Lung (tissue), 12 donors: ENCODE data around the gene TMEM72. TPM values are rescaled to one million over a fixed set of nuclear protein-coding genes. Genes with fewer than 3 reads are reported as not detected.
A peak's percentile ranks its signal among the peaks of the same experiment; 100 is the strongest.

Experiments
- ATAC-seq: fragments of 200-7000 bp; cut with Tn5 transposase; one replicate; pipeline ENCODE4 v1.9.1; 2020; ENCODE audit warnings: moderate number of reproducible peaks; ENCODE audit not compliant: insufficient read depth, low FRiP score
- DNase-seq, 3 donors: peaks; one replicate each; pipeline ENCODE4 v3.0.0-alpha.2; 2013 to 2017
- H3K27ac ChIP-seq, 2 donors: one replicate each; pipeline ENCODE4 v1.5.1; 2013; ENCODE audit warnings: mild to moderate bottlenecking in 2 of 2, moderate library complexity in 2 of 2, control low read depth in 1 of 2, inconsistent platforms in 1 of 2, low read depth in 1 of 2, low read length in 1 of 2
- H3K27me3 ChIP-seq, 3 donors: one replicate each; pipeline ENCODE4 v1.5.1; 2013; ENCODE audit warnings: low read length in 2 of 3; ENCODE audit not compliant: control insufficient read depth in 3 of 3, insufficient read depth in 3 of 3
- H3K36me3 ChIP-seq, 4 donors: one replicate each; pipeline ENCODE4 v1.5.1; 2013; ENCODE audit warnings: low read length in 4 of 4, mild to moderate bottlenecking in 1 of 4, moderate library complexity in 1 of 4; ENCODE audit not compliant: control insufficient read depth in 4 of 4, insufficient read depth in 4 of 4
- H3K4me1 ChIP-seq, 5 donors: one replicate each; pipeline ENCODE4 v1.5.1; 2013; ENCODE audit warnings: low read length in 5 of 5, mild to moderate bottlenecking in 2 of 5, moderate library complexity in 1 of 5; ENCODE audit not compliant: control insufficient read depth in 5 of 5, insufficient read depth in 5 of 5
- H3K4me3 ChIP-seq: one replicate; pipeline ENCODE4 v1.5.1; 2013; ENCODE audit warnings: mild to moderate bottlenecking, control low read depth, moderate library complexity
- H3K9ac ChIP-seq, 2 donors: one replicate each; pipeline ENCODE4 v1.5.1; 2013; ENCODE audit warnings: low read length in 2 of 2, control low read depth in 1 of 2; ENCODE audit not compliant: insufficient read depth in 1 of 2
- H3K9me3 ChIP-seq, 4 donors: one replicate each; pipeline ENCODE4 v1.5.1; 2013; ENCODE audit warnings: low read length in 3 of 4, mild to moderate bottlenecking in 1 of 4, moderate library complexity in 1 of 4; ENCODE audit not compliant: control insufficient read depth in 4 of 4, insufficient read depth in 3 of 4
- CTCF ChIP-seq: IDR thresholded peaks from 2 replicates; pipeline ENCODE4 v1.5.1; 2012; ENCODE audit warnings: mild to moderate bottlenecking; ENCODE audit errors: control extremely low read depth, extremely low read depth
- WGBS, 2 donors: extraction: QIAGEN DNeasy Blood & Tissue Kit; methylation state at CpG; one replicate each; pipeline ENCODE4 v1.1.7; 2013; 5-methylcytosine and 5-hydroxymethylcytosine counted together
- polyA plus RNA-seq, 2 donors: library from polyadenylated mRNA; stranded (reverse); fragments of 200-250 nt; gene quantifications; one replicate each; pipeline ENCODE4 v1.2.1, GENCODE V29; 2013
- total RNA-seq, 2 donors: library from RNA; depleted of rRNA in 1 of 2; stranded (reverse); fragments of >200 nt in 1 of 2; gene quantifications; one replicate each; pipeline ENCODE4 v1.2.1, GENCODE V29; 2014 to 2021
- donor health status: control.
- donor health status: control.
- donor health status: Bipolar disorder and iron deficiency.
- donor health status: healthy.
- donor health status: DM: yes; HTN: yes; CAD: no.

The TMEM72 gene
- total and polyA plus RNA-seq, 4 donors, result 0.02 to 0.11 (median 0.04) TPM; not detected in 1

- H3K36me3 ChIP-seq, result no peaks in the 10 kb centered on the region
- 67 to 68% methylated on average over 10 of the region's 10 CpGs for WGBS, 2 donors
- H3K9ac ChIP-seq, result no peak overlapping the region
- peak; percentile 67 to 89 (median 76) for DNase-seq
- H3K4me3 ChIP-seq, result no peak overlapping the region
- H3K9me3 ChIP-seq, result peaks cover 0 to 5% (median 1%) of the 10 kb centered on the region in 4 donors
- ATAC-seq, result no peak
- no peaks in the 10 kb centered on the region for H3K27me3 ChIP-seq
- H3K27ac ChIP-seq, result no peak overlapping the region
- H3K4me1 ChIP-seq, result peaks cover 0 to 27% (median 10%) of the 10 kb centered on the region in 5 donors
- TF ChIP-seq CTCF, result no peak
Measured at GRCh38 chr10:44908066-44908749, 2.9 kb upstream of the TMEM72 start.

- Histone ChIP-seq H3K4me1 (peaks cover 0 to 30% (median 13%) of the 10 kb centered on the region in 5 donors), H3K27me3 (no peaks in the 10 kb centered on the region), H3K9ac (no peak overlapping the region), H3K27ac (no peak overlapping the region), H3K36me3 (no peaks in the 10 kb centered on the region), H3K9me3 (peaks cover 0 to 5% (median 1%) of the 10 kb centered on the region in 4 donors), H3K4me3 (no peak overlapping the region)
- WGBS, 2 donors, result 81 to 91% methylated on average over 7 of the region's 7 CpGs
- TF ChIP-seq CTCF, result no peak
- no peak for DNase-seq
- ATAC-seq, result no peak
Measured at GRCh38 chr10:44908936-44909630, 2.1 kb upstream of the TMEM72 start.

- ATAC-seq (no peak), DNase-seq (no peak)
- no peak overlapping the region for H3K4me3 ChIP-seq
- no peak for TF ChIP-seq CTCF
- H3K9me3 ChIP-seq, result peaks cover 0 to 5% (median 1%) of the 10 kb centered on the region in 4 donors
- H3K27ac ChIP-seq, result no peak overlapping the region
- peaks cover 0 to 31% (median 15%) of the 10 kb centered on the region in 5 donors for H3K4me1 ChIP-seq
- H3K27me3 ChIP-seq, result no peaks in the 10 kb centered on the region
- no peak overlapping the region for H3K9ac ChIP-seq
- no peaks in the 10 kb centered on the region for H3K36me3 ChIP-seq
- 77 to 83% methylated on average over 1 of the region's 1 CpG for WGBS, 2 donors
Measured at GRCh38 chr10:44909910-44910309, 1.2 kb upstream of the TMEM72 start.
